HepG2 (cell line): ENCODE measurements around the gene CD19. TPM values are rescaled to one million over a fixed set of nuclear protein-coding genes. Genes with fewer than 3 reads are reported as not detected.

Experiments
- ETV6 ChIP-seq: sonication (generic); formaldehyde crosslinking; conservative IDR thresholded peaks from 2 replicates; pipeline ENCODE4 v1.4.0; 2020; ENCODE audit warnings: missing genetic modification reagents
- GATA4 ChIP-seq: sonication (generic); IDR thresholded peaks from 2 replicates; pipeline ENCODE4 v1.6.1; 2016; ENCODE audit warnings: antibody characterized with exemption, low read depth, borderline replicate concordance
- GPN1 ChIP-seq: sonication (generic); formaldehyde crosslinking; IDR thresholded peaks from 2 replicates; pipeline ENCODE4 v1.5.1; 2020; ENCODE audit warnings: missing genetic modification reagents, borderline replicate concordance
- GTF2F1 ChIP-seq: fragments of 150-350 bp; IDR thresholded peaks from 2 replicates; pipeline ENCODE4 v1.6.1; 2014; ENCODE audit warnings: low read length
- HNF1A ChIP-seq, 2 experiments: sonication (generic) in 1 of 2; formaldehyde crosslinking in 1 of 2; IDR thresholded peaks; 2 replicates each; pipeline versions ENCODE4 v1.4.0 to v1.6.1; 2016 to 2020; ENCODE audit warnings: borderline replicate concordance in 1 of 2, low read depth in 1 of 2, mild to moderate bottlenecking in 1 of 2, missing genetic modification reagents in 1 of 2
- NR2C2 ChIP-seq: sonication (generic); formaldehyde crosslinking; IDR thresholded peaks from 2 replicates; pipeline ENCODE4 v1.4.0; 2020; ENCODE audit warnings: missing genetic modification reagents, mild to moderate bottlenecking, moderate library complexity, borderline replicate concordance
- PAF1 ChIP-seq: IDR thresholded peaks from 2 replicates; pipeline ENCODE4 v1.6.1; 2016; ENCODE audit warnings: missing genetic modification reagents, missing compliant biosample characterization
- PHF5A ChIP-seq: IDR thresholded peaks from one replicate; pipeline ENCODE4 v1.6.1; 2018; ENCODE audit warnings: low read depth, missing genetic modification reagents; ENCODE audit not compliant: unreplicated experiment
- RFX3 ChIP-seq: IDR thresholded peaks from 2 replicates; pipeline ENCODE4 v1.6.1; 2016; ENCODE audit warnings: missing biosample characterization, missing genetic modification reagents
- SIX1 ChIP-seq: sonication (generic); formaldehyde crosslinking; IDR thresholded peaks from 2 replicates; pipeline ENCODE4 v1.4.0; 2020; ENCODE audit warnings: missing genetic modification reagents, borderline replicate concordance
- SNAPC5 ChIP-seq: sonication (generic); formaldehyde crosslinking; IDR thresholded peaks from 2 replicates; pipeline ENCODE4 v1.8.1; 2023; ENCODE audit warnings: mild to moderate bottlenecking, missing genetic modification reagents, borderline replicate concordance
- TARDBP ChIP-seq: sonication (generic); formaldehyde crosslinking; IDR thresholded peaks from 2 replicates; pipeline ENCODE4 v1.8.0; 2022; ENCODE audit warnings: mild to moderate bottlenecking, missing genetic modification reagents
- TBX2 ChIP-seq: sonication (generic); formaldehyde crosslinking; IDR thresholded peaks from 2 replicates; pipeline ENCODE4 v1.5.0; 2020; ENCODE audit warnings: missing genetic modification reagents, mild to moderate bottlenecking, borderline replicate concordance
- TCF12 ChIP-seq, 2 experiments: fragments of 450-650 bp in 1 of 2; sonication (generic) in 1 of 2; formaldehyde crosslinking in 1 of 2; IDR thresholded peaks; 2 replicates each; pipeline versions ENCODE4 v1.6.1 to v1.8.0; 2017 to 2022; ENCODE audit warnings: antibody characterized with exemption in 1 of 2, mild to moderate bottlenecking in 1 of 2, missing genetic modification reagents in 1 of 2, moderate library complexity in 1 of 2
- ZBTB34 ChIP-seq: sonication (generic); formaldehyde crosslinking; IDR thresholded peaks from 2 replicates; pipeline ENCODE4 v1.8.0; 2022; ENCODE audit warnings: mild to moderate bottlenecking, missing genetic modification reagents
- ZNF260 ChIP-seq: sonication (generic); formaldehyde crosslinking; IDR thresholded peaks from 2 replicates; pipeline ENCODE4 v1.4.0; 2020; ENCODE audit warnings: missing genetic modification reagents, low read depth, mild to moderate bottlenecking, borderline replicate concordance
- ZNF362 ChIP-seq: sonication (generic); formaldehyde crosslinking; IDR thresholded peaks from 2 replicates; pipeline ENCODE4 v1.4.0; 2020; ENCODE audit warnings: missing genetic modification reagents, mild to moderate bottlenecking, borderline replicate concordance
- ZNF543 ChIP-seq: sonication (generic); formaldehyde crosslinking; IDR thresholded peaks from 2 replicates; pipeline ENCODE4 v1.4.0; 2020; ENCODE audit warnings: mild to moderate bottlenecking, missing genetic modification reagents
- ZNF580 ChIP-seq: IDR thresholded peaks from 2 replicates; pipeline ENCODE4 v1.6.1; 2016; ENCODE audit warnings: low read depth, borderline replicate concordance
- ZNF607 ChIP-seq: sonication (generic); formaldehyde crosslinking; IDR thresholded peaks from 2 replicates; pipeline ENCODE4 v1.5.1; 2020; ENCODE audit warnings: missing genetic modification reagents, mild to moderate bottlenecking, borderline replicate concordance
- ZNF772 ChIP-seq: sonication (generic); formaldehyde crosslinking; IDR thresholded peaks from 2 replicates; pipeline ENCODE4 v1.5.0; 2020; ENCODE audit warnings: mild to moderate bottlenecking, missing genetic modification reagents
- polyA plus RNA-seq, 8 experiments: library from polyadenylated mRNA; depleted of rRNA in 3 of 8; stranded (reverse) in 7 of 8; unstranded in 1 of 8; fragments of >200 nt; fragmentation: Illumina TruSeq in 4 of 8; extraction: Trizol in 4 of 8; gene quantifications; 2 replicates each; pipeline versions ENCODE4 v1.2.1 to v1.2.3, GENCODE V29; 2011 to 2016; ENCODE audit warnings: low read depth in 4 of 8, missing spikeins in 1 of 8, mixed read lengths in 1 of 8; ENCODE audit not compliant: insufficient read depth in 1 of 8
- total RNA-seq, 5 experiments: library from RNA; depleted of rRNA; stranded (reverse); fragments of >200 nt; fragmentation: Illumina TruSeq; extraction: Trizol; gene quantifications; 2 replicates each; pipeline ENCODE4 v1.2.3, GENCODE V29; 2016; ENCODE audit warnings: low read depth in 1 of 5

Gene CD19
- total and polyA plus RNA-seq, 2 of the 13 experiments (the other 11 are each of a cell fraction or from before 2014, with no cell fraction given) = 0.55 to 1.1 TPM

GRCh38 chr16:28950648-28951409 is 19.1 kb downstream of the CD19 start, which contains the start of gene NFATC2IP (continued):
- peak; percentile 28; the same call in 1 of the 2 replicates for TF ChIP-seq ZNF362 (CRISPR knock-in tag)
- TF ChIP-seq NR2C2 (CRISPR knock-in tag) = peak; percentile 80
- no peak; the same call in 1 of the 2 replicates for TF ChIP-seq ZNF607 (CRISPR knock-in tag)
- TF ChIP-seq GPN1 (CRISPR knock-in tag) = no peak
- TF ChIP-seq PAF1 (CRISPR knock-in tag) = no peak
- TF ChIP-seq HNF1A (IDR thresholded peaks at IDR 0.05; ENCODE audit: low read depth) = peak; percentile 38; the same call in 1 of the 2 replicates
- TF ChIP-seq HNF1A (CRISPR knock-in tag; IDR thresholded peaks at IDR 0.05; ENCODE audit: borderline replicate concordance) = 0 out of 2 replicates have a peak, but pooled peaks have one; percentile 28
- peak; percentile 36; the same call in 1 of the 2 replicates for TF ChIP-seq ZNF580 (CRISPR knock-in tag)
- TF ChIP-seq ZNF772 = peak; percentile 18; the same call in 1 of the 2 replicates
- no peak for TF ChIP-seq TCF12 (IDR thresholded peaks at IDR 0.05)
- TF ChIP-seq TCF12 (CRISPR knock-in tag; IDR thresholded peaks at IDR 0.05) = peak; percentile 51; the same call in 1 of the 2 replicates
- no peak for TF ChIP-seq GTF2F1
- no peak; the same call in 1 of the 2 replicates for TF ChIP-seq ETV6 (CRISPR knock-in tag)
- no peak for TF ChIP-seq GATA4
- no peak for TF ChIP-seq RFX3 (CRISPR knock-in tag)
- no peak for TF ChIP-seq SNAPC5 (CRISPR knock-in tag)
- TF ChIP-seq ZNF260 (CRISPR knock-in tag) = no peak
- no peak for TF ChIP-seq PHF5A (CRISPR knock-in tag)
- TF ChIP-seq TARDBP = peak; percentile 82; the same call in 1 of the 2 replicates
- peak; percentile 82 for TF ChIP-seq ZBTB34 (CRISPR knock-in tag)
- peak; percentile 93 for TF ChIP-seq TBX2 (CRISPR knock-in tag)
- TF ChIP-seq ZNF543 (CRISPR knock-in tag) = peak; percentile 50; the same call in 1 of the 2 replicates
- no peak for TF ChIP-seq SIX1 (CRISPR knock-in tag)
